HL-60/S4 treated with retinoic acid at 250 ng/mL for 4 days and 3 days (cell line): ENCODE measurements around the gene HS3ST1.

ENCODE experiments used
- in situ Hi-C: fragments of 300-500 bp; cut with MboI; formaldehyde crosslinking; loops from 2 replicates; pipeline ENCODE4 v1.7.0; 2022; ENCODE audit warnings: low sequenced_read_pairs

Gene HS3ST1

GRCh38 chr4:11428231-11428898 is at the start of gene HS3ST1:
Gene HS3ST1, minus strand, starts transcription at chr4:11428894. Its CDS starts 28,889 bp downstream, at chr4:11400005.
- in situ Hi-C loops = no loop called here

- in situ Hi-C loops = no loop called here
Observed at GRCh38 chr4:11475871-11476270, 47.2 kb upstream of the HS3ST1 start.

- in situ Hi-C loops = no loop called here
Observed at GRCh38 chr4:11474146-11474545, 45.5 kb upstream of the HS3ST1 start.

GRCh38 chr4:11472535-11472934 is 43.8 kb upstream of the HS3ST1 start:
- in situ Hi-C loops = no loop called here

GRCh38 chr4:11471618-11472017 is 42.9 kb upstream of the HS3ST1 start:
- in situ Hi-C loops = no loop called here

- in situ Hi-C loops = no loop called here
Observed at GRCh38 chr4:11471046-11471441, 42.4 kb upstream of the HS3ST1 start.

- in situ Hi-C loops = no loop called here
Observed at GRCh38 chr4:11470438-11471045, 41.8 kb upstream of the HS3ST1 start.

- in situ Hi-C loops = no loop called here
Observed at GRCh38 chr4:11469650-11470437, 41.1 kb upstream of the HS3ST1 start.

- in situ Hi-C loops = no loop called here
Observed at GRCh38 chr4:11468901-11469300, 40.2 kb upstream of the HS3ST1 start.

GRCh38 chr4:11467931-11468330 is 39.2 kb upstream of the HS3ST1 start:
- in situ Hi-C loops = no loop called here

- in situ Hi-C loops = no loop called here
Observed at GRCh38 chr4:11463707-11464106, 35.0 kb upstream of the HS3ST1 start.

GRCh38 chr4:11456401-11456800 is 27.7 kb upstream of the HS3ST1 start:
- in situ Hi-C loops = no loop called here

GRCh38 chr4:11455201-11455835 is 26.6 kb upstream of the HS3ST1 start:
- in situ Hi-C loops = no loop called here

- in situ Hi-C loops = no loop called here
Observed at GRCh38 chr4:11451716-11452115, 23.0 kb upstream of the HS3ST1 start.

- in situ Hi-C loops = no loop called here
Observed at GRCh38 chr4:11446155-11446811, 17.6 kb upstream of the HS3ST1 start.

- in situ Hi-C loops = no loop called here
Observed at GRCh38 chr4:11441194-11441556, 12.5 kb upstream of the HS3ST1 start.

- in situ Hi-C loops = no loop called here
Observed at GRCh38 chr4:11440481-11441193, 11.9 kb upstream of the HS3ST1 start.

- in situ Hi-C loops = no loop called here
Observed at GRCh38 chr4:11439836-11440235, 11.1 kb upstream of the HS3ST1 start.

- in situ Hi-C loops = no loop called here
Observed at GRCh38 chr4:11438647-11439046, 10.0 kb upstream of the HS3ST1 start.

GRCh38 chr4:11436673-11437072 is 8.0 kb upstream of the HS3ST1 start:
- in situ Hi-C loops = no loop called here
